ENCODE data around the gene CYP1A2.
A peak's percentile ranks its signal among the peaks of the same experiment; 100 is the strongest.

CYP1A2 gene

GRCh38 chr15:74768099-74768770, 19.6 kb downstream of the CYP1A2 start:
- no peak overlapping the region for H3K4me3 ChIP-seq (ENCODE audit: low read depth, low read length)
- no peaks in the 10 kb centered on the region for H3K36me3 ChIP-seq (ENCODE audit: control insufficient read depth in 2 of 2, insufficient read depth in 1 of 2, low read length in 2 of 2)
- CTCF ChIA-PET, result interaction anchor here (0.5 to 21.6 kb wide), 55 partner anchors 10 to 1287 kb away, joined by 3 to 800 read pairs (median 6); partner anchors contain the start of genes CPLX3, CSK, CYP1A1 and CYP1A2
- no peak overlapping the region for H3K27ac ChIP-seq (ENCODE audit: extremely low read depth, low read depth, low read length)
- H3K4me1 ChIP-seq (ENCODE audit: control insufficient read depth, insufficient read depth, low read length), result no peaks in the 10 kb centered on the region
- no peaks in the 10 kb centered on the region for H3K9me3 ChIP-seq (ENCODE audit: control insufficient read depth, insufficient read depth, low read depth, low read length)
- POLR2A ChIA-PET, result interaction anchor here (0.7 to 2.0 kb wide), 7 partner anchors 13 to 400 kb away, joined by 3 to 10 read pairs (median 5); partner anchors contain the start of genes COX5A, CSK and CYP11A1
- TF ChIP-seq, protein P1, sequence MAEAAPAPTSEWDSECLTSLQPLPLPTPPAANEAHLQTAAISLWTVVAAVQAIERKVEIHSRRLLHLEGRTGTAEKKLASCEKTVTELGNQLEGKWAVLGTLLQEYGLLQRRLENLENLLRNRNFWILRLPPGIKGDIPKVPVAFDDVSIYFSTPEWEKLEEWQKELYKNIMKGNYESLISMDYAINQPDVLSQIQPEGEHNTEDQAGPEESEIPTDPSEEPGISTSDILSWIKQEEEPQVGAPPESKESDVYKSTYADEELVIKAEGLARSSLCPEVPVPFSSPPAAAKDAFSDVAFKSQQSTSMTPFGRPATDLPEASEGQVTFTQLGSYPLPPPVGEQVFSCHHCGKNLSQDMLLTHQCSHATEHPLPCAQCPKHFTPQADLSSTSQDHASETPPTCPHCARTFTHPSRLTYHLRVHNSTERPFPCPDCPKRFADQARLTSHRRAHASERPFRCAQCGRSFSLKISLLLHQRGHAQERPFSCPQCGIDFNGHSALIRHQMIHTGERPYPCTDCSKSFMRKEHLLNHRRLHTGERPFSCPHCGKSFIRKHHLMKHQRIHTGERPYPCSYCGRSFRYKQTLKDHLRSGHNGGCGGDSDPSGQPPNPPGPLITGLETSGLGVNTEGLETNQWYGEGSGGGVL (tag by site-specific recombination; IDR thresholded peaks at IDR 0.05), result no peak
- peak; percentile 54; the same call in 1 of the 2 replicates for TF ChIP-seq MZF1 (tag by site-specific recombination; IDR thresholded peaks at IDR 0.05; ENCODE audit: borderline replicate concordance)
- TF ChIP-seq ZNF791 (tag by site-specific recombination; IDR thresholded peaks at IDR 0.05), result 0 out of 2 replicates have a peak, but pooled peaks have one; percentile 41
- TF ChIP-seq, protein P2, sequence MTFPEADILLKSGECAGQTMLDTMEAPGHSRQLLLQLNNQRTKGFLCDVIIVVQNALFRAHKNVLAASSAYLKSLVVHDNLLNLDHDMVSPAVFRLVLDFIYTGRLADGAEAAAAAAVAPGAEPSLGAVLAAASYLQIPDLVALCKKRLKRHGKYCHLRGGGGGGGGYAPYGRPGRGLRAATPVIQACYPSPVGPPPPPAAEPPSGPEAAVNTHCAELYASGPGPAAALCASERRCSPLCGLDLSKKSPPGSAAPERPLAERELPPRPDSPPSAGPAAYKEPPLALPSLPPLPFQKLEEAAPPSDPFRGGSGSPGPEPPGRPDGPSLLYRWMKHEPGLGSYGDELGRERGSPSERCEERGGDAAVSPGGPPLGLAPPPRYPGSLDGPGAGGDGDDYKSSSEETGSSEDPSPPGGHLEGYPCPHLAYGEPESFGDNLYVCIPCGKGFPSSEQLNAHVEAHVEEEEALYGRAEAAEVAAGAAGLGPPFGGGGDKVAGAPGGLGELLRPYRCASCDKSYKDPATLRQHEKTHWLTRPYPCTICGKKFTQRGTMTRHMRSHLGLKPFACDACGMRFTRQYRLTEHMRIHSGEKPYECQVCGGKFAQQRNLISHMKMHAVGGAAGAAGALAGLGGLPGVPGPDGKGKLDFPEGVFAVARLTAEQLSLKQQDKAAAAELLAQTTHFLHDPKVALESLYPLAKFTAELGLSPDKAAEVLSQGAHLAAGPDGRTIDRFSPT (tag by site-specific recombination; IDR thresholded peaks at IDR 0.05), result no peak
- TF ChIP-seq, protein P3, sequence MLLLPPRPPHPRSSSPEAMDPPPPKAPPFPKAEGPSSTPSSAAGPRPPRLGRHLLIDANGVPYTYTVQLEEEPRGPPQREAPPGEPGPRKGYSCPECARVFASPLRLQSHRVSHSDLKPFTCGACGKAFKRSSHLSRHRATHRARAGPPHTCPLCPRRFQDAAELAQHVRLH (tag by site-specific recombination; IDR thresholded peaks at IDR 0.05), result 0 out of 2 replicates have a peak, but pooled peaks have one; percentile 29
- TF ChIP-seq, protein P4, sequence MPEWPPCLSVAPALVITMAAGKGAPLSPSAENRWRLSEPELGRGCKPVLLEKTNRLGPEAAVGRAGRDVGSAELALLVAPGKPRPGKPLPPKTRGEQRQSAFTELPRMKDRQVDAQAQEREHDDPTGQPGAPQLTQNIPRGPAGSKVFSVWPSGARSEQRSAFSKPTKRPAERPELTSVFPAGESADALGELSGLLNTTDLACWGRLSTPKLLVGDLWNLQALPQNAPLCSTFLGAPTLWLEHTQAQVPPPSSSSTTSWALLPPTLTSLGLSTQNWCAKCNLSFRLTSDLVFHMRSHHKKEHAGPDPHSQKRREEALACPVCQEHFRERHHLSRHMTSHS (tag by site-specific recombination; IDR thresholded peaks at IDR 0.05), result no peak
- no peak for TF ChIP-seq OVOL3 (tag by site-specific recombination; IDR thresholded peaks at IDR 0.05)
- no peak for TF ChIP-seq ZNF530 (tag by site-specific recombination; IDR thresholded peaks at IDR 0.05; ENCODE audit: low read depth)
- peak; percentile 88 for TF ChIP-seq ZNF518A (tag by site-specific recombination; conservative IDR thresholded peaks at IDR 0.05; ENCODE audit: low read depth)
- no peak for TF ChIP-seq ZNF521 (tag by site-specific recombination; IDR thresholded peaks at IDR 0.05)
- TF ChIP-seq ZNF391 (tag by site-specific recombination; IDR thresholded peaks at IDR 0.05; ENCODE audit: borderline replicate concordance, low read depth), result no peak
- TF ChIP-seq, protein P5, sequence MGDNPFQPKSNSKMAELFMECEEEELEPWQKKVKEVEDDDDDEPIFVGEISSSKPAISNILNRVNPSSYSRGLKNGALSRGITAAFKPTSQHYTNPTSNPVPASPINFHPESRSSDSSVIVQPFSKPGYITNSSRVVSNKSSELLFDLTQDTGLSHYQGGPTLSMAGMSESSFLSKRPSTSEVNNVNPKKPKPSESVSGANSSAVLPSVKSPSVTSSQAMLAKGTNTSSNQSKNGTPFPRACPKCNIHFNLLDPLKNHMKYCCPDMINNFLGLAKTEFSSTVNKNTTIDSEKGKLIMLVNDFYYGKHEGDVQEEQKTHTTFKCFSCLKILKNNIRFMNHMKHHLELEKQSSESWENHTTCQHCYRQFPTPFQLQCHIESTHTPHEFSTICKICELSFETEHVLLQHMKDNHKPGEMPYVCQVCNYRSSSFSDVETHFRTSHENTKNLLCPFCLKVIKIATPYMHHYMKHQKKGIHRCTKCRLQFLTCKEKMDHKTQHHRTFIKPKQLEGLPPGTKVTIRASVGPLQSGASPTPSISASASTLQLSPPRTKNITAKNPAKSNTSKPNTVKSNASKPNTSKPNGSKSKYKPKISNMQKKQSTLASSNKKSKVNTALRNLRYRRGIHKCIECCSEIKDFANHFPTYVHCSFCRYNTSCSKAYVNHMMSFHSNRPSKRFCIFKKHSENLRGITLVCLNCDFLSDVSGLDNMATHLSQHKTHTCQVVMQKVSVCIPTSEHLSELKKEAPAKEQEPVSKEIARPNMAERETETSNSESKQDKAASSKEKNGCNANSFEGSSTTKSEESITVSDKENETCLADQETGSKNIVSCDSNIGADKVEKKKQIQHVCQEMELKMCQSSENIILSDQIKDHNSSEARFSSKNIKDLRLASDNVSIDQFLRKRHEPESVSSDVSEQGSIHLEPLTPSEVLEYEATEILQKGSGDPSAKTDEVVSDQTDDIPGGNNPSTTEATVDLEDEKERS (tag by site-specific recombination; IDR thresholded peaks at IDR 0.05), result no peak
- TF ChIP-seq ZNF302 (tag by site-specific recombination; IDR thresholded peaks at IDR 0.05; ENCODE audit: low read depth), result no peak
- no peak for TF ChIP-seq ZBTB48 (tag by site-specific recombination; IDR thresholded peaks at IDR 0.05)
- no peak for TF ChIP-seq ZNF837 (tag by site-specific recombination; IDR thresholded peaks at IDR 0.05)
- peak; percentile 74 for TF ChIP-seq ZNF623 (tag by site-specific recombination; IDR thresholded peaks at IDR 0.05)
- no peak for TF ChIP-seq ZNF274 (IDR thresholded peaks at IDR 0.05; ENCODE audit: low read length)
- no peak for TF ChIP-seq ZNF274 (tag by site-specific recombination; IDR thresholded peaks at IDR 0.05; ENCODE audit: borderline replicate concordance)
- TF ChIP-seq ZEB2 (tag by site-specific recombination; IDR thresholded peaks at IDR 0.05), result no peak
- TF ChIP-seq ZNF660 (tag by site-specific recombination; IDR thresholded peaks at IDR 0.05), result no peak
- no peak for TF ChIP-seq ZNF202 (tag by site-specific recombination; IDR thresholded peaks at IDR 0.05; ENCODE audit: borderline replicate concordance)
- no peak for TF ChIP-seq ZNF510 (tag by site-specific recombination; IDR thresholded peaks at IDR 0.05; ENCODE audit: insufficient replicate concordance)

Data from HEK293 (cell line).